Measurements from ENCODE around the gene PCDH15. TPM values are rescaled to one million over a fixed set of nuclear protein-coding genes. Genes with fewer than 3 reads are reported as not detected.

Gene PCDH15
- total RNA-seq, 2 experiments from 2014 or later = not detected

DNA sequence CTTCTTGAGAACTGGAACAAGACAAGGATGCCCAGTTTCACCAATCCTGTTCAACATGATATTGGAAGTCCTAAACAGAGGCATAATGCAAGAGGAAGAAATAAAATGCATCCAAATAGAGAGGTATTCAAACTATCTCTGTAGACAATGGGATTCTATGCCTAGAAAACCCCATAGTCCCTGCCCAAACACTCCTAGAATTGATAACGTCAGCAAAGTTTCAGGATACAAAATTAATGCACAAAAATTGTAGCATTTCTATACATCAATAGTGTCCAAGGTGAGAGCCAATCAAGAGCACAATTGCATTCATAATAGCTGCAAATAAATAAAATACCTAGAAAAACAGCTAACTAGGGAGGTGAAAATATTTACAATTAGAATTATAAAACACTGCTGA lies 72.5 kb downstream of the PCDH15 start:
- no peak for TF ChIP-seq EZH2phosphoT487 (IDR thresholded peaks at IDR 0.05; ENCODE audit: borderline replicate concordance, low read depth, low read length)
- TF ChIP-seq, protein P1, sequence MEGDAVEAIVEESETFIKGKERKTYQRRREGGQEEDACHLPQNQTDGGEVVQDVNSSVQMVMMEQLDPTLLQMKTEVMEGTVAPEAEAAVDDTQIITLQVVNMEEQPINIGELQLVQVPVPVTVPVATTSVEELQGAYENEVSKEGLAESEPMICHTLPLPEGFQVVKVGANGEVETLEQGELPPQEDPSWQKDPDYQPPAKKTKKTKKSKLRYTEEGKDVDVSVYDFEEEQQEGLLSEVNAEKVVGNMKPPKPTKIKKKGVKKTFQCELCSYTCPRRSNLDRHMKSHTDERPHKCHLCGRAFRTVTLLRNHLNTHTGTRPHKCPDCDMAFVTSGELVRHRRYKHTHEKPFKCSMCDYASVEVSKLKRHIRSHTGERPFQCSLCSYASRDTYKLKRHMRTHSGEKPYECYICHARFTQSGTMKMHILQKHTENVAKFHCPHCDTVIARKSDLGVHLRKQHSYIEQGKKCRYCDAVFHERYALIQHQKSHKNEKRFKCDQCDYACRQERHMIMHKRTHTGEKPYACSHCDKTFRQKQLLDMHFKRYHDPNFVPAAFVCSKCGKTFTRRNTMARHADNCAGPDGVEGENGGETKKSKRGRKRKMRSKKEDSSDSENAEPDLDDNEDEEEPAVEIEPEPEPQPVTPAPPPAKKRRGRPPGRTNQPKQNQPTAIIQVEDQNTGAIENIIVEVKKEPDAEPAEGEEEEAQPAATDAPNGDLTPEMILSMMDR (conservative IDR thresholded peaks at IDR 0.05; ENCODE audit: low read length) = no peak
- no peak overlapping the region for H3K4me3 ChIP-seq (ENCODE audit: low read depth, low read length, poor library complexity, severe bottlenecking)
- intact Hi-C loops (cut with micrococcal nuclease; ENCODE audit: unreplicated experiment) = no loop called here
- no peaks in the 10 kb centered on the region for H3K79me2 ChIP-seq (ENCODE audit: insufficient read depth, low read depth, low read length)
- DNase-seq (ENCODE audit: low spot score) = no peak
- ChIA-PET CTCF (ENCODE audit: unreplicated experiment) (no interaction called here), POLR2A (no interaction called here)
- BruUV-seq (replicated peaks) = no TSS peak
- no peak overlapping the region for H3K4me2 ChIP-seq (ENCODE audit: low read length)
- no peaks in the 10 kb centered on the region for H3K4me1 ChIP-seq (ENCODE audit: insufficient read depth, low read length, poor library complexity, severe bottlenecking)
- no peaks in the 10 kb centered on the region for H3K9me2 ChIP-seq (ENCODE audit: insufficient read depth, low read length)
- no peaks in the 10 kb centered on the region for H3K9me3 ChIP-seq (ENCODE audit: low read length)
- no peak overlapping the region for H3K27ac ChIP-seq (ENCODE audit: low read depth, low read length, poor library complexity, severe bottlenecking)
- H3K36me3 ChIP-seq (ENCODE audit: insufficient read depth, low read length) = no peaks in the 10 kb centered on the region
- no peak overlapping the region for H2AFZ ChIP-seq (ENCODE audit: low read length)
- no peaks in the 10 kb centered on the region for H4K20me1 ChIP-seq (ENCODE audit: insufficient read depth, low read length)

DNA sequence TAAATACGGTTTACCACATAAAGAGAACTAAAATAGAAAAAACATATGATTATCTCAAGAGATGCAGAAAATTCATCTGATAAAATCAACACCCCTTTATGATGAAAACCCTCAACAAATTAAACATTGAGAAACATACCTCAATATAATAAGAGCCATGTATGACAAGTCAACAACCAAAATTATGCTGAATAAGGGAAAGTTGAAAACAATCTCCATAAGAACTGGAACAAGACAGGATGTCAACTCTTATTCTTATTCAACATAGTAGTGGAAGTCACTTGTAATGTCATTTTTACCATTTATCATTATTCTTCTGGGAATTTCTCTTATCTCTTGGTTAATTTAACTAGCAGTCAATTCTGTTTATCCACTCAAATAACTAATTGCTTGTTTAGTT lies 79.0 kb downstream of the PCDH15 start:
- no peaks in the 10 kb centered on the region for H3K79me2 ChIP-seq (ENCODE audit: insufficient read depth, low read depth, low read length)

DNA sequence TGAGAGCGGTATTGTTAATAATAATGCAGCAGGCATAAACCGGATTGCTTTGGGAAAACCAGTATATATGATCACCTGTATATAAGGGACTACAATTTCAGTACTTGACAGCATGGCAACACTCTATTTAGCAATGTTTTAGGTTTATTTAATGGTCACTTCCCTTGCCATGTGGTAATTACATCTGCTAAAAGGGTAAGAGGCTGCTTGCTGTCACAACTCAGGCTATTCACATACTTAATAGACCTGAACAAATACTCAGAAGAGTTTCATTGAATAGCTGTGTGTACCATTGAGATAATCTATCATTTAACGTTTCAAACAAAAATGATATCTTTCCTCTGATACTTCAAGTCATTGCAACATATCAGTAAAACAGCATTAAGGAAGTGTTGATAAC lies 90.1 kb downstream of the PCDH15 start:
- Histone ChIP-seq H3K4me2 (ENCODE audit: low read length) (no peak overlapping the region), H4K20me1 (ENCODE audit: insufficient read depth, low read length) (no peaks in the 10 kb centered on the region), H2AFZ (ENCODE audit: low read length) (no peak overlapping the region), H3K36me3 (ENCODE audit: insufficient read depth, low read length) (no peaks in the 10 kb centered on the region), H3K4me3 (ENCODE audit: low read depth, low read length, poor library complexity, severe bottlenecking) (no peak overlapping the region), H3K27ac (ENCODE audit: low read depth, low read length, poor library complexity, severe bottlenecking) (no peak overlapping the region), H3K9me3 (ENCODE audit: low read length) (no peaks in the 10 kb centered on the region), H3K79me2 (ENCODE audit: insufficient read depth, low read depth, low read length) (no peaks in the 10 kb centered on the region), H3K4me1 (ENCODE audit: insufficient read depth, low read length, poor library complexity, severe bottlenecking) (no peaks in the 10 kb centered on the region), H3K9me2 (ENCODE audit: insufficient read depth, low read length) (no peaks in the 10 kb centered on the region)
- POLR2A ChIA-PET = no interaction called here
- intact Hi-C loops (cut with micrococcal nuclease; ENCODE audit: unreplicated experiment) = no loop called here
- CTCF ChIA-PET (ENCODE audit: unreplicated experiment) = no interaction called here
- no TSS peak for BruUV-seq (replicated peaks)
- TF ChIP-seq EZH2phosphoT487 (IDR thresholded peaks at IDR 0.05; ENCODE audit: borderline replicate concordance, low read depth, low read length) = no peak
- TF ChIP-seq, protein P1 (conservative IDR thresholded peaks at IDR 0.05; ENCODE audit: low read length) = no peak
- DNase-seq (ENCODE audit: low spot score) = no peak

More for the DNA sequence above, 79.0 kb downstream of the PCDH15 start:
- H3K4me1 ChIP-seq (ENCODE audit: insufficient read depth, low read length, poor library complexity, severe bottlenecking) = no peaks in the 10 kb centered on the region
- no peaks in the 10 kb centered on the region for H3K9me3 ChIP-seq (ENCODE audit: low read length)
- H3K4me3 ChIP-seq (ENCODE audit: low read depth, low read length, poor library complexity, severe bottlenecking) = no peak overlapping the region
- intact Hi-C loops (cut with micrococcal nuclease; ENCODE audit: unreplicated experiment) = no loop called here
- ChIA-PET POLR2A (no interaction called here), CTCF (ENCODE audit: unreplicated experiment) (no interaction called here)
- H3K36me3 ChIP-seq (ENCODE audit: insufficient read depth, low read length) = no peaks in the 10 kb centered on the region
- H3K4me2 ChIP-seq (ENCODE audit: low read length) = no peak overlapping the region
- no peak overlapping the region for H3K27ac ChIP-seq (ENCODE audit: low read depth, low read length, poor library complexity, severe bottlenecking)
- no TSS peak for BruUV-seq (replicated peaks)
- no peaks in the 10 kb centered on the region for H3K9me2 ChIP-seq (ENCODE audit: insufficient read depth, low read length)
- no peak overlapping the region for H2AFZ ChIP-seq (ENCODE audit: low read length)
- DNase-seq (ENCODE audit: low spot score) = no peak
- TF ChIP-seq, protein P1 (conservative IDR thresholded peaks at IDR 0.05; ENCODE audit: low read length) = no peak
- TF ChIP-seq EZH2phosphoT487 (IDR thresholded peaks at IDR 0.05; ENCODE audit: borderline replicate concordance, low read depth, low read length) = no peak
- H4K20me1 ChIP-seq (ENCODE audit: insufficient read depth, low read length) = no peaks in the 10 kb centered on the region

Data from OCI-LY7 (cell line).